ENCODE results near the gene SRC.

Gene SRC

DNA sequence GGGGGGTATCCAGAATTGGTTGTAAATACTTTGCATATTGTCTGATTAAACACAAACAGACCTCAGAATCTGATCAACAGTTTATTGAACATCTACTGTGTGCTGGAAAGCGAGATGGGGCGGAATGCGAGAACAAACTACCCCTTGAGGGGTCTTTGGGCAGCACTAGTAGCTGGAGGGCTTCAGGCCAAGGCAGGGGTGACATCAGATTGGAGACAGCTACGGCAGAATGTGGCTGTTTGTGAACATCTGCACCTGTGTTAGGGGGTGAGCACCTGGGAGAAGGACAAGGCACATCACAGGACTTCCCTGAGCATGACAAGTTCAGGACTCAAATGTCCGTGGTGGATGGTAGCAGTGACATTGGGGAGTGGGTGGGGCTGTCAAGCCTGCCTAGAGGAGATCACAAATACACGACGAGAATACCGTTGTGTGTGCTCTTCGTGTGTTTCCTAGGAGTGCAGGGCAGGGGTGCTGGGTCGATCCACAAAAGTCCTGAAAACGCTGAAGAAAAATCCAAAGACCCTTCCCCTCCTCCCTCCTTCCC, 59.5 kb downstream of the SRC start:
- no peak for DNase-seq (ENCODE audit: low read depth in 1 of 2, low spot score in 1 of 2)
- Histone ChIP-seq H3K27ac (replicated peaks) (no peak overlapping the region), H3K27me3 (ENCODE audit: insufficient read depth, poor library complexity, severe bottlenecking) (peaks cover 16% of the 10 kb centered on the region), H3K4me3 (replicated peaks; ENCODE audit: insufficient read depth, low read length) (no peak overlapping the region)
- TF ChIP-seq, protein P1, sequence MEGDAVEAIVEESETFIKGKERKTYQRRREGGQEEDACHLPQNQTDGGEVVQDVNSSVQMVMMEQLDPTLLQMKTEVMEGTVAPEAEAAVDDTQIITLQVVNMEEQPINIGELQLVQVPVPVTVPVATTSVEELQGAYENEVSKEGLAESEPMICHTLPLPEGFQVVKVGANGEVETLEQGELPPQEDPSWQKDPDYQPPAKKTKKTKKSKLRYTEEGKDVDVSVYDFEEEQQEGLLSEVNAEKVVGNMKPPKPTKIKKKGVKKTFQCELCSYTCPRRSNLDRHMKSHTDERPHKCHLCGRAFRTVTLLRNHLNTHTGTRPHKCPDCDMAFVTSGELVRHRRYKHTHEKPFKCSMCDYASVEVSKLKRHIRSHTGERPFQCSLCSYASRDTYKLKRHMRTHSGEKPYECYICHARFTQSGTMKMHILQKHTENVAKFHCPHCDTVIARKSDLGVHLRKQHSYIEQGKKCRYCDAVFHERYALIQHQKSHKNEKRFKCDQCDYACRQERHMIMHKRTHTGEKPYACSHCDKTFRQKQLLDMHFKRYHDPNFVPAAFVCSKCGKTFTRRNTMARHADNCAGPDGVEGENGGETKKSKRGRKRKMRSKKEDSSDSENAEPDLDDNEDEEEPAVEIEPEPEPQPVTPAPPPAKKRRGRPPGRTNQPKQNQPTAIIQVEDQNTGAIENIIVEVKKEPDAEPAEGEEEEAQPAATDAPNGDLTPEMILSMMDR (IDR thresholded peaks at IDR 0.05; ENCODE audit: insufficient read depth, low read length) = no peak
- TF ChIP-seq, protein P2, sequence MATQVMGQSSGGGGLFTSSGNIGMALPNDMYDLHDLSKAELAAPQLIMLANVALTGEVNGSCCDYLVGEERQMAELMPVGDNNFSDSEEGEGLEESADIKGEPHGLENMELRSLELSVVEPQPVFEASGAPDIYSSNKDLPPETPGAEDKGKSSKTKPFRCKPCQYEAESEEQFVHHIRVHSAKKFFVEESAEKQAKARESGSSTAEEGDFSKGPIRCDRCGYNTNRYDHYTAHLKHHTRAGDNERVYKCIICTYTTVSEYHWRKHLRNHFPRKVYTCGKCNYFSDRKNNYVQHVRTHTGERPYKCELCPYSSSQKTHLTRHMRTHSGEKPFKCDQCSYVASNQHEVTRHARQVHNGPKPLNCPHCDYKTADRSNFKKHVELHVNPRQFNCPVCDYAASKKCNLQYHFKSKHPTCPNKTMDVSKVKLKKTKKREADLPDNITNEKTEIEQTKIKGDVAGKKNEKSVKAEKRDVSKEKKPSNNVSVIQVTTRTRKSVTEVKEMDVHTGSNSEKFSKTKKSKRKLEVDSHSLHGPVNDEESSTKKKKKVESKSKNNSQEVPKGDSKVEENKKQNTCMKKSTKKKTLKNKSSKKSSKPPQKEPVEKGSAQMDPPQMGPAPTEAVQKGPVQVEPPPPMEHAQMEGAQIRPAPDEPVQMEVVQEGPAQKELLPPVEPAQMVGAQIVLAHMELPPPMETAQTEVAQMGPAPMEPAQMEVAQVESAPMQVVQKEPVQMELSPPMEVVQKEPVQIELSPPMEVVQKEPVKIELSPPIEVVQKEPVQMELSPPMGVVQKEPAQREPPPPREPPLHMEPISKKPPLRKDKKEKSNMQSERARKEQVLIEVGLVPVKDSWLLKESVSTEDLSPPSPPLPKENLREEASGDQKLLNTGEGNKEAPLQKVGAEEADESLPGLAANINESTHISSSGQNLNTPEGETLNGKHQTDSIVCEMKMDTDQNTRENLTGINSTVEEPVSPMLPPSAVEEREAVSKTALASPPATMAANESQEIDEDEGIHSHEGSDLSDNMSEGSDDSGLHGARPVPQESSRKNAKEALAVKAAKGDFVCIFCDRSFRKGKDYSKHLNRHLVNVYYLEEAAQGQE (IDR thresholded peaks at IDR 0.05; ENCODE audit: insufficient replicate concordance, low read depth) = no peak
- TF ChIP-seq POLR2AphosphoS5 (IDR thresholded peaks at IDR 0.05; ENCODE audit: low read depth) (no peak), SPI1 (IDR thresholded peaks at IDR 0.05; ENCODE audit: borderline replicate concordance, low read depth) (no peak), GABPA (IDR thresholded peaks at IDR 0.05; ENCODE audit: low read depth) (no peak)

DNA sequence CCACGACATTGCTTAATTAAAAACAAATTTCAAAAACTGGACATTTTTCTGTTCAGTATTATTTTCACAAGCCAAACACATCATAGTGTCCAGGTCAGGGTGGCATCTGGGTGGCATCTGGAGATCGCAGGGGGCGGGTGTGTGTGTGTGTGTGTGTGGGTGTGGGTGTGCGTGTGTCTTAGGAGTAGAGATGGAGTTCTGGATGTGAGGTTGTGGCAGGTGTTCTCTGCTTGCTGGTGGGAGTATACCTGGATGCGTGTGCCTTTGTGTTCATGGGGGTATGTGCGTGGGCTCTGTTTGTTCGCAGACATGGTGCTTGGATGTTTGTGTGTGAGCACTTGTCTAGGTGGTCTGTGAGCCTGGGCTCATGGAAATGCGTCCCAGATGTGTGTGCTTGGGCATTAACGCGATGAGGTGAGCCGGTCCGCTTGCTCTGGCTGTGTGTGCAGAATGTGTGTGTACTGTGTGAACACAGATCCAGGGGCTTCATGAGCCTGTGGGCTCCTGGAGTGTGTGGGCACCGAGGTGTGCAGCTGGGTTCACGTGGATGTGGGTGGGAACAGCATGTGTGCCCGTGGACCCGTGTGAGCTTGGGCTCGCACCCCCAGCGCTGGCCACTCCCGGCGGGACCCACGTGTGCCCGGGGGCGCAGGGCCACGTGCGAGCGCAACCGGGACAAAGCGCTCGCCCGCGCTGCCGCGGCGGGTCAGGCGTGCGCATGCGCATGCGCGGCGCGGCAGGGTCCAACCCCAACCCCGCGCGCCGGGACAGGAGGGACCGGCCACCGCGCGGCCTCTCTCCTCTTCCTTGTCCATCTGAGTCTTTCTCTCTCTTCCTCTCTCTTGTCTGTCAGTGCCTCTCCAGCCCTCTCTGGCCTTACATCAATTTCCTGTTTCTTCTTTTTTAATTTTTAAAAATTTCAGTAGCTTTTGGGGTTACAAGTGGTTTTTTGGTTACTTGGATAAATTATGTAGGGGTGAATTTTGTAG, 60.4 kb downstream of the SRC start:
- Histone ChIP-seq H3K4me3 (replicated peaks; ENCODE audit: insufficient read depth, low read length) (peak overlapping the region; percentile 29), H3K27me3 (ENCODE audit: insufficient read depth, poor library complexity, severe bottlenecking) (peaks cover 23% of the 10 kb centered on the region), H3K27ac (replicated peaks) (no peak overlapping the region)
- TF ChIP-seq, protein P2 (IDR thresholded peaks at IDR 0.05; ENCODE audit: insufficient replicate concordance, low read depth) = no peak
- TF ChIP-seq GABPA (IDR thresholded peaks at IDR 0.05; ENCODE audit: low read depth) (no peak), SPI1 (IDR thresholded peaks at IDR 0.05; ENCODE audit: borderline replicate concordance, low read depth) (no peak), POLR2AphosphoS5 (IDR thresholded peaks at IDR 0.05; ENCODE audit: low read depth) (no peak)
- TF ChIP-seq, protein P1 (IDR thresholded peaks at IDR 0.05; ENCODE audit: insufficient read depth, low read length) = no peak
- DNase-seq (ENCODE audit: low read depth in 1 of 2, low spot score in 1 of 2) = peak; percentile 18 to 65

DNA sequence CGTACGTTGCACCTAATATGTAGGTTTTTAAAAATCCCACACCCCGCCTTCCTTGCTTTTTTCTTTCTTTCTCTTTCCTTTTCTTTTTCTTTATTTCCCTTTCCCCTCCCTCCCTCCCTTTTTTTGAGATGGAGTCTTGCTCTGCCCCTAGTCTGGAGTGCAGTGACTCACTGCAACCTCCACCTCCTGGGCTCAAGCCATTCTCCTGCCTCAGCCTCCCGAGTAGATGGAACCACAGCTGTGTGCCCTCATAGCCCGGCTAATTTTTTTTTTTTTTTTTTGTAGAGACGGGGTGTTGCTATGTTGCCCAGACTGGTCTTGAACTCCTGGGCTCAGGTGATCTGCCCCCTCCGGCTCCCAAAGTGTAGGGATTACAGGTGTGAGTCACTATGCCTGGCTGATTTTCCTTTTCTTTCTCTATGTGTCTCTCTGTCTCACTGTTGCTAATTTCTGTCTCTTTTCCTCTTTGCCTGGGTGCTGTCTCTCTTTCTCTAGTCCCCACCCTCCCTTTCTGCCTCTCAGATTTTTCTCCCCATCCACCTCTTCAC, 61.2 kb downstream of the SRC start:
- peaks cover 24% of the 10 kb centered on the region for H3K27me3 ChIP-seq (ENCODE audit: insufficient read depth, poor library complexity, severe bottlenecking)
- no peak overlapping the region for H3K27ac ChIP-seq (replicated peaks)
- DNase-seq (ENCODE audit: low read depth in 1 of 2, low spot score in 1 of 2) = no peak
- peak overlapping the region; percentile 29 for H3K4me3 ChIP-seq (replicated peaks; ENCODE audit: insufficient read depth, low read length)
- TF ChIP-seq, protein P1 (IDR thresholded peaks at IDR 0.05; ENCODE audit: insufficient read depth, low read length) = no peak

All from HL-60 (cell line).